ENCODE data around the gene PTPRN2.

Gene PTPRN2

DNA sequence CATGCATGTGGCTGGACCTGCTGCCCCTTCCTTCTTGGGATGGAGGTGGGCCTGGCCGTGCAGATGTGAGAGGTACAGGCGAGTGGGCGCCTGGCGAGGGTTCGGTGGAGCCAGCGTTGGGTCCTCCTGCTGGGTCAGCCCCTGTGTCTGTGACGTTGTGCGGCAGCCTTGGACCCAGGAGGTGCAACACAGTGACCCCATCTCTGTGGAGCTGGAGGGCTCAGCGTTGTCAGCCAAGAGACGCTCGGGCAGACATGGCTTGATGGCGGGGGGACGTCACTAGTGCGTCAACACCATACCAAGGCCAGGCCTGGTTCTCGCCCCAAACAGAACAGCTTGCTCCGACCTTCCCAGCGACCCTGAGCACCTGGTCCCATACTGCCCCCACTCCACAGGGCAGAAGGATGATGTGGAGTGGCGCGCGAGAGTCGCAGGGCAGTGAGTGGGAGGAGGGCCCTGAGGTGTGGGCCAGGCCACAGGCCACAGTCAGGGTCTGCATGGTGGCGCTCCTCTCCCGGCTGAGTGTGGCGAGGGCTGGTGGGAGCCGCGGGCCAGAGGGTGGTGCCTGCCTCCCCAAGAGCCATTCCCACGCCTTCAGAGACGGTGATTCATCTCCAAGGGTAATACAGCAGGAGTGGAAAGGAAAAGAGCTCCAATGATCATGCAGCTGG, 1066.4 kb downstream of the PTPRN2 start:
- Histone ChIP-seq H3K4me3 (ENCODE audit: low read length) (no peak overlapping the region), H3K36me3 (ENCODE audit: control insufficient read depth, insufficient read depth, low read length) (no peaks in the 10 kb centered on the region), H3K9me3 (ENCODE audit: control insufficient read depth, low read length) (no peaks in the 10 kb centered on the region), H3K9ac (ENCODE audit: low read length) (no peak overlapping the region), H3K4me1 (ENCODE audit: control insufficient read depth, insufficient read depth, low read length) (no peaks in the 10 kb centered on the region), H3K27me3 (ENCODE audit: control insufficient read depth, insufficient read depth, low read length) (no peaks in the 10 kb centered on the region)

DNA sequence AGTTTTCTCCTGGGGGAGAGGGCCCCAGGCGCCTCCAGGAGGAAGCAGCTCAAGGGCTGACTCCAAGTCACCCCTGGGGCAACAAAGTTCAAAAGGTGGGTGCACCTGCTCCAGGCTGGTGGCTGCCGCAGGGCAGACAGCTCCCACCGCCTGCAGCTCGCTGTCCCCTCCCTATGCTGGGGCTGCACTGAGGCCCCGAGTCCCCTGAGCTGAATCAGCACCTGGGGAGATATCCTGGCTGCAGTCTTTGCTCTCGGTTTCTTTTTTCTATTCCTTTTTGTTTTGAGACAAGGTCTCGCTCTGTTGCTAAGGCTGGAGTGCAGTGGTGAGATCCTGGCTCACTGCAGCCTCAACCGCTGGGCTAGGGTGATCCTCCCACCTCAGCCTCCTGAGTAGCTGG, 1067.4 kb downstream of the PTPRN2 start:
- H3K4me3 ChIP-seq (ENCODE audit: low read length) = no peak overlapping the region
- H3K27me3 ChIP-seq (ENCODE audit: control insufficient read depth, insufficient read depth, low read length) = no peaks in the 10 kb centered on the region
- no peaks in the 10 kb centered on the region for H3K4me1 ChIP-seq (ENCODE audit: control insufficient read depth, insufficient read depth, low read length)
- no peaks in the 10 kb centered on the region for H3K9me3 ChIP-seq (ENCODE audit: control insufficient read depth, low read length)
- no peak overlapping the region for H3K9ac ChIP-seq (ENCODE audit: low read length)
- no peaks in the 10 kb centered on the region for H3K36me3 ChIP-seq (ENCODE audit: control insufficient read depth, insufficient read depth, low read length)

DNA sequence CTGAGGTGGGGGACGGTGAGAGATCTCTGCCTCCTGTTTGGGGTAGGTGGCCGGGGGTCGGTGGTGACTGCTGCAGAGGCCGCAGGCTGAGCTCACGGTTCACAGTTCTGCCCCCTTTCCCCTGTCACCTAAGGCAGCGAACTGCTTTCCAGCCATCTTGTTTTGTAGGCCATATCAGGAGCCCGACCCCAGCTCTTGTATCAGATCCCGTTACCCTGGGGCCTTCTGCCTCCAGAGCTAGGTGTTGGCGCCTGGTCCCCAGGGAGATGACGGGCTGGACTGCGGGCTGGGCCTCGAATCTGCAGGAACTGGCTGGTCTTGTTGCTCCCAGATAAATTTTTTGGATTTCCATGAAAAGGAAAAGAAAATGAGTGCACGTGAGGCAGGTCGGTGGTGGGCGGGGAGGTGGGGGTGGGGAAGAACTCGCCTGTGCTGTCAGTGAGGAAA, 1067.8 kb downstream of the PTPRN2 start:
- Histone ChIP-seq H3K9me3 (ENCODE audit: control insufficient read depth, low read length) (no peaks in the 10 kb centered on the region), H3K4me3 (ENCODE audit: low read length) (no peak overlapping the region), H3K27me3 (ENCODE audit: control insufficient read depth, insufficient read depth, low read length) (no peaks in the 10 kb centered on the region), H3K36me3 (ENCODE audit: control insufficient read depth, insufficient read depth, low read length) (no peaks in the 10 kb centered on the region), H3K4me1 (ENCODE audit: control insufficient read depth, insufficient read depth, low read length) (no peaks in the 10 kb centered on the region), H3K9ac (ENCODE audit: low read length) (no peak overlapping the region)

DNA sequence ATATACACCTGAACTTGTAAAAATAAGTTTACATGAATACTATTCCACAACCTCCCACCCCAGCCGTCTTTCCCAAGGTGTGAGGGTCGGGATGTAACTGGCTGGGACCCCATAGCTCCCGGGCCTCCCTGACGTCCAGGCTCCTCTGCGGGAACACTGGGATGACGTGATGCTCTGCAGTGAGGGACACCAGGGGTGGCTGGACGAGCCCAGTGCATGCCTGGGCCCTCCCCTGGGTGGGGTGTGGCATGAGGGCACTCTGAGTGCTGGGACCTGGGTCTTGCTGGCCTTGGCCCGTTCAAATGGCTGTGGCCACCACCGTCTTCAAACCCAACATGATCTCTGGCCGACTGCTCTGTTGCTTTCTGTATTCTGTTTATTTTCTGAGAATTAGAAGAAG, 1068.4 kb downstream of the PTPRN2 start:
- Histone ChIP-seq H3K9me3 (ENCODE audit: control insufficient read depth, low read length) (no peaks in the 10 kb centered on the region), H3K36me3 (ENCODE audit: control insufficient read depth, insufficient read depth, low read length) (no peaks in the 10 kb centered on the region), H3K9ac (ENCODE audit: low read length) (no peak overlapping the region), H3K27me3 (ENCODE audit: control insufficient read depth, insufficient read depth, low read length) (no peaks in the 10 kb centered on the region), H3K4me3 (ENCODE audit: low read length) (no peak overlapping the region), H3K4me1 (ENCODE audit: control insufficient read depth, insufficient read depth, low read length) (no peaks in the 10 kb centered on the region)

DNA sequence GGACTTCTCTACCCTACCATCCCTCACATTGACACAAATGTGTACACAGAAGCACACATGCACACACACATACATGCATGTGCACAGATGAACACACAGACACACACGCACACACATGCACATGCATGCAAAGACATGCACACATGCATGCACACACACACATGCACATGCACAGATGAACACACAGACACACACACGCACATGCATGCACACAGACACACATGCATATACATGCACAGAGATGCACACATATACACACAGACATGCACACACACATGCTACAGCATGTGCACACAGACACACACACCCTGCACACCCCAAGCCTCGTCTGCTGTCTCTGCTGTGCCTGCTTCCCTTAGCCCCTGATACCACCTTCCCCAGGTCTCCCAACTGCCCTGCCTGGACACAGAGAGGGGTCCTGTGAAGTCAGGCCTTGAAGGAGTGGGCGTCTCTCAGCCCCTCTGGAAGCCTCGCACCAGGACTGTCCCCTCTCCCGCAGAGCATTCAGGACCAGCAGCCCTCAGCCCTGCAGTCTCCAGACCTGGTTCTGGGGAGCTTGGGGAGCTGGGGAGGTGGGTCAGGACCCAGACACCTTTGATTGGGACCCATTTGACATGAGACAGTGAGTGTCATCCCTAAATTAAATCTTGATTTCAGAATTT, 1069.0 kb downstream of the PTPRN2 start:
- Histone ChIP-seq H3K4me1 (ENCODE audit: control insufficient read depth, insufficient read depth, low read length) (no peaks in the 10 kb centered on the region), H3K9me3 (ENCODE audit: control insufficient read depth, low read length) (no peaks in the 10 kb centered on the region), H3K36me3 (ENCODE audit: control insufficient read depth, insufficient read depth, low read length) (no peaks in the 10 kb centered on the region), H3K27me3 (ENCODE audit: control insufficient read depth, insufficient read depth, low read length) (no peaks in the 10 kb centered on the region), H3K4me3 (ENCODE audit: low read length) (no peak overlapping the region), H3K9ac (ENCODE audit: low read length) (no peak overlapping the region)

DNA sequence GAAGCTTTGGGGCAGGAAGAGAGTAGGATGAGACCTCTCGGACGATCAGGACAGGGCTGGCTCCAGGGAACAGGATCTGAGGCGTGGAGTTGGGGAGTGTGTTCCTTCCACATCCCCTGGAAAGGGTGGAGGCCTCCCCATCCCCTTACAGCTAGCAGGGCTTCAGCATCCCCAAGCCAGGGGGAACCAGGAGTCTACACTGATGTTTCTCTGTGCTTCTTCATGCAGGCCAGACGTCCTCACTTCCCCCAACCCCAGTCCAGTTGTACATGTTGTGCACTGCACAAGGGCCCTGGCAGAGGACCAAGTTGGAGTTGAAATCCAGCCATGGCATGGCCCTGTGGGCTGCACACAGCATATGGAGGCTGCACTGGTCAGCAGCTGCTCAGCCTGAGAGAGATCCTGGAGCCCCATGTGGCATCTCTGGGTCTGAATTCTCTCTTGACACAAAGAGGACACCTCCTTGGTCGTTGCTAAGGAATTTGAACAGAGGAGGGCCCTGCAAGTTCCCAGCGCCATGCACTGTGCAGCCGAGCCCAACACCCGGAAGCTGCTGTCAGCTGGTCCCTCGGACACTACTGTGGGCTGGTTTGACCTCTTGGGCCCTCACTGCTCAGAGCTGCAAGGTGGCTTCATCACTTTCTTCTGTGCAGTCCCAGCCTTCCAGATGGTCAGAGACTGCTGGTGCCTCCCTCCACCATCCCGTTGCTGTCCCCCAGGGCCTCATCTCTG, 1069.7 kb downstream of the PTPRN2 start:
- H3K4me3 ChIP-seq (ENCODE audit: low read length) = no peak overlapping the region
- no peaks in the 10 kb centered on the region for H3K4me1 ChIP-seq (ENCODE audit: control insufficient read depth, insufficient read depth, low read length)
- H3K36me3 ChIP-seq (ENCODE audit: control insufficient read depth, insufficient read depth, low read length) = no peaks in the 10 kb centered on the region
- H3K9me3 ChIP-seq (ENCODE audit: control insufficient read depth, low read length) = no peaks in the 10 kb centered on the region
- no peaks in the 10 kb centered on the region for H3K27me3 ChIP-seq (ENCODE audit: control insufficient read depth, insufficient read depth, low read length)
- H3K9ac ChIP-seq (ENCODE audit: low read length) = no peak overlapping the region

DNA sequence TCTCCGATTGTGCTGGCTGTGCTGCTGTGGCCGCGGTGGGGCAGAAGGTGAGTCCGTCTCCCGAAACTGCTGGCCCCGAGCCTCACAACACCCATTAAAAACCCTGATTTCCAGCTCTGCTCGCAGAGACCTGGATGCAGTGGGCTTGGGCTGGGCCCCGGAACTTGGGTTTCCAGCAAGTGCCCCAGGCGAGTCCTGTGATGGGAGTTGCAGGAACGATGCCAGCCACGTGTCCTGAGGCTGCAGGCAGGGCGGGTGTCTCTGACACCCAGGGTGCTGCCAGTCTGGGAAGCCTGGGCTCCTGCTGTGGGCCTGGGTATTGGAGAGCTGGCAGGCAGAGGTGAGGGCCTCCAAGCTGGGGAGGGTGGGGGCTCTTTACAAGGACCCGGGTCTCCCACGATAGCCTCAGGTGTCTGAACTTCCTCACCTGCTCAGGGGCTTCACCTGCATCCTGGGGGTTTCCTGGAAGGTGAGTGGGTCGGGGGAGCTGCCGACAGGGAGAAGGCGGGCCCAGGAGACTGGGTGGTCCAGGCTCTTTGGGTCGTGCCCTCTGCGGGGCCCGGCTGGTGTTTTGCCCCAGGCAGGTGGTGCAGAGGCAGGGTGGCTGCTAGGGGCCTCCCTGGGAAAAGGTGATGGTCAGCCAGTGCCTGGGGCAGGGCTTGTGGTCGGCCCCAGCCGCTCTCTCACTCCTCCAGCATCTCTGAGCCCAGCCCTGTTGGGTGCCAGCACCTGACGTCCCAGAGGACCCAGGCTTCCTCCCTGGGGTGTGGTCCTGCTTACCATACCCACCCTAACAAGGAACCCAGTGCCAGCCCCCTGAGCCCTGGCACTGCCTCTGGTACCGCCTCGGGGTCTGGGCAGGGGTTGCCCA, 1070.5 kb downstream of the PTPRN2 start:
- Histone ChIP-seq H3K27me3 (ENCODE audit: control insufficient read depth, insufficient read depth, low read length) (no peaks in the 10 kb centered on the region), H3K36me3 (ENCODE audit: control insufficient read depth, insufficient read depth, low read length) (no peaks in the 10 kb centered on the region), H3K4me1 (ENCODE audit: control insufficient read depth, insufficient read depth, low read length) (no peaks in the 10 kb centered on the region), H3K9me3 (ENCODE audit: control insufficient read depth, low read length) (no peaks in the 10 kb centered on the region), H3K9ac (ENCODE audit: low read length) (no peak overlapping the region), H3K4me3 (ENCODE audit: low read length) (no peak overlapping the region)

DNA sequence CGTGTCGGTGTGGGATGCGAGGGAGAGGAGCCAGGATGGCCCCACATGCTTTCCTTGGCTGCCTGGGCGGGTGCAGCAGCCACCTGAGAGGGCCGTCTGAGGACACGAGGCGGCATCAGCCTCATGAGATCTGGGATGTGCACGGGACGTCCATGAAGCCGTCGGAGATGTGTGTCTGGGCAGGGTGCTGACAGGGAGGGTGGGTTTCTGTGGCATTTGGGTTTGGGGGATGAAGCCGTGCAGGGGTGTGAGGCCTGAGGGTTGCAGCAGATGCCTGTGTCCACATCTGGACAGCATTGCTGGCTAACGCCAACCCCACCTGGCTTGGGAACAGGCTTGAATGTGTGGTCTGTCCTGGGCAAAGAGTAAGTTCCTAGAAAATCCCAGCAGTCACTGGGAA, 1071.3 kb downstream of the PTPRN2 start:
- Histone ChIP-seq H3K9me3 (ENCODE audit: control insufficient read depth, low read length) (no peaks in the 10 kb centered on the region), H3K4me3 (ENCODE audit: low read length) (no peak overlapping the region), H3K4me1 (ENCODE audit: control insufficient read depth, insufficient read depth, low read length) (no peaks in the 10 kb centered on the region), H3K9ac (ENCODE audit: low read length) (no peak overlapping the region), H3K27me3 (ENCODE audit: control insufficient read depth, insufficient read depth, low read length) (no peaks in the 10 kb centered on the region), H3K36me3 (ENCODE audit: control insufficient read depth, insufficient read depth, low read length) (no peaks in the 10 kb centered on the region)

DNA sequence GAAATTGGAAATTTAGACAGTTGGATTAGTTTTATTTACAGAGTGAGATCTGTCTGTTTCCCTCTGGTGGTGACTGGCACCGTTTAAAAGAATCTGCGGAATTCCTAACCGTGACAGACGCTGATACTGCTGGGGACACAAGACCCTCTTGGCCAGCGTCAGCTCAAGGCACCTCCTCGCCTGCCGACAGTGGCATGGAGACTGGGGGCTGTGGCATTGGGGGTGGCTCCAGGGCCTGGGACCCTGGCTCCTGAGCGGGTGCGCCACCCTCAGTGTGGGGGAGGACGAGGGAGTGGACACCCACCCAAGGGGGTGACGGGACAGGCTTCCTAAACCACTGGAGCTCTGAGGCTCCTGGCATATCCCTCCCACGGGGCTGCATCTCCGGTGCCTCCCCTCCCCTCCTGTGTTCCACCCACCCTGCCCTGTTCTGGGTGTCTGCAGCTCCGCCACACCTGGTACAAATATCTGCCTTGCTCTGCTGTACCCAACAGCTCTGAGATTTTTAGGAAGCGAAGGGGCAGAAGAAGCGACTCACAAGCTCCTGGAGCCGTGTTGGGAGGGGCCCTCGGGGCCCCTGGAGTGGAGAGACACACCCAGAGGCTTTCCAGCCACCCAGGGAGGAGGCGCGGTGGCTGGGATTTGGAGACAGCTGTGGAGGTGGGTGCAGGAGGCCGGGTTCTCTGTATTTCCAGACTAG, 1072.1 kb downstream of the PTPRN2 start:
- no peaks in the 10 kb centered on the region for H3K4me1 ChIP-seq (ENCODE audit: control insufficient read depth, insufficient read depth, low read length)
- no peaks in the 10 kb centered on the region for H3K36me3 ChIP-seq (ENCODE audit: control insufficient read depth, insufficient read depth, low read length)
- no peaks in the 10 kb centered on the region for H3K9me3 ChIP-seq (ENCODE audit: control insufficient read depth, low read length)
- no peak overlapping the region for H3K4me3 ChIP-seq (ENCODE audit: low read length)
- H3K9ac ChIP-seq (ENCODE audit: low read length) = no peak overlapping the region
- no peaks in the 10 kb centered on the region for H3K27me3 ChIP-seq (ENCODE audit: control insufficient read depth, insufficient read depth, low read length)

DNA sequence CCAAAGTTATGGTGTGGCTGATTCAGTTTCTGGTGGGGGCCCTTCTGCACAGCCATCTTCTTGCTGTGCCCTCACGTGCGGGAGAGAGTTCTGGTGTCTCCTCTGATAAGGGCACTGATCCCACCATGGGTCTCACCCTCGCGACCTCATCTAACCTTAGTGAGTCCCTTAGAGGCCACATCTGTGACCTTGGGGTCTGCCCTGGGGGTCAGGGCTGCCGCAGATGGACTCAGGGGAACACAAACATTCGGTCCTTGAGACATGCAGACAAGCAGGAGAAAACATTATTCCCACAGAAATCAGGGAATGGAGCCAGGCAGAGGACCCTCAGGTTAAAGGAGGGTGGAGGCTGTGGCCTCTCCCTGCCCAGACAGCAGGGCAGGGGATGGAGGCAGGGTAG, 1072.9 kb downstream of the PTPRN2 start:
- no peak overlapping the region for H3K9ac ChIP-seq (ENCODE audit: low read length)
- H3K4me3 ChIP-seq (ENCODE audit: low read length) = no peak overlapping the region
- H3K36me3 ChIP-seq (ENCODE audit: control insufficient read depth, insufficient read depth, low read length) = no peaks in the 10 kb centered on the region
- H3K9me3 ChIP-seq (ENCODE audit: control insufficient read depth, low read length) = no peaks in the 10 kb centered on the region
- H3K27me3 ChIP-seq (ENCODE audit: control insufficient read depth, insufficient read depth, low read length) = no peaks in the 10 kb centered on the region
- H3K4me1 ChIP-seq (ENCODE audit: control insufficient read depth, insufficient read depth, low read length) = no peaks in the 10 kb centered on the region

DNA sequence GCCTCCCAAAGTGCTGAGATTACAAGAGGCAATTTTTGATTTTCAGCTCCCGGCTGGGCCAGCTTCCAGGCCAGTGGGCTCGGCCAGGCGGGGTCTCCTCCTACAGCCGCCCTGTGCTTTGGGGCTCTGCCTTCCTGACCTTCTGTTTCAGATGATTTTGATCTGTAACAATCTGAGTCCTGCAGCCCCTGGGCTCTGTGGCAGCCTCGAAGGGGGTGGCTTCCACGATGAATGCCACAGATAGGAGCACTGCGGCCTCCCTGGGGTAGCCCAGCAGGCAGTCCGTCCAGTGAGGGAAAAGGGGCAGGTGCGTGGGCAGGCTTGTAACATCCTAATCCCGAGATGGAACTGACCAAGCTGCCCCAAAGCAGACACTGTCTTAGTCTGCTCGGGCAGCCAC, 1073.3 kb downstream of the PTPRN2 start:
- Histone ChIP-seq H3K4me3 (ENCODE audit: low read length) (no peak overlapping the region), H3K9me3 (ENCODE audit: control insufficient read depth, low read length) (no peaks in the 10 kb centered on the region), H3K9ac (ENCODE audit: low read length) (no peak overlapping the region)

More for the DNA sequence above, 1073.3 kb downstream of the PTPRN2 start:
- H3K27me3 ChIP-seq (ENCODE audit: control insufficient read depth, insufficient read depth, low read length) = no peaks in the 10 kb centered on the region
- H3K36me3 ChIP-seq (ENCODE audit: control insufficient read depth, insufficient read depth, low read length) = no peaks in the 10 kb centered on the region
- no peaks in the 10 kb centered on the region for H3K4me1 ChIP-seq (ENCODE audit: control insufficient read depth, insufficient read depth, low read length)

All from mucosa of stomach (tissue), 1 donor.